ENCODE results near the gene RNASE11.

DNA sequence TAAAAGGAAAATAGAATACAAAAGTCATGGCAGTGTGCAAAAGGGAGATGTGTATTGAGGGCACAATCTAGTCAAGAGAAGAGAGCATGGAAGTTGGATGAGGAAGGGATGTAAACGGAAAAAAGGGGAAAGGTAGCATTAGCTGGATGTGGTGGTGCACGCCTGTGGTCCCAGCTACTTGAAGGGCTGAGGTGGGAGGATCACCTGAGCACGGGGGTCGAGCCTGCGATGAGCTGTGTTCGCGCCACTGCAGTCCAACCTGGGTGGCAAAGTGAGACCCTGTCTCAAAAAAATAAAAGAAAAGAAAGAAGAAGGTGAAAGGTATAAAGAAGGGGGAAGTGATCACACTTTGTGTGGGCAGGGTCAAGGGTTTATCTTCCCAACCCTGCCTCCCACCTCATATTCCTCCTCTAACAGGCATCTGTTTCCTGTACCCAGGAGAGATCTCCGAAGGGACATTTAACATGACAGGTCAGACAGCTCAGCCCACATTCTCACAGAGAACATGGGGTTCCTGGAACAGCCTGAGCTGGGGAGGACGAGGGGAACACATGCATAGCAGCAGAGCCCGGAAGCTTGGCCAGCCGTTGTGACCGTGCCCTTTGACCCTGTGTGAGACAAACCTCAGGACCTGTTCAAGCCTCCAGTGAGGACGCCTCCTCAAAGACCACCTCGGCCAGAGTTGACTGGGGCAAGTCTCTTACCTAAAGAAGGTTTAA, 8.9 kb downstream of the RNASE11 start:
- TF ChIP-seq, protein P1, sequence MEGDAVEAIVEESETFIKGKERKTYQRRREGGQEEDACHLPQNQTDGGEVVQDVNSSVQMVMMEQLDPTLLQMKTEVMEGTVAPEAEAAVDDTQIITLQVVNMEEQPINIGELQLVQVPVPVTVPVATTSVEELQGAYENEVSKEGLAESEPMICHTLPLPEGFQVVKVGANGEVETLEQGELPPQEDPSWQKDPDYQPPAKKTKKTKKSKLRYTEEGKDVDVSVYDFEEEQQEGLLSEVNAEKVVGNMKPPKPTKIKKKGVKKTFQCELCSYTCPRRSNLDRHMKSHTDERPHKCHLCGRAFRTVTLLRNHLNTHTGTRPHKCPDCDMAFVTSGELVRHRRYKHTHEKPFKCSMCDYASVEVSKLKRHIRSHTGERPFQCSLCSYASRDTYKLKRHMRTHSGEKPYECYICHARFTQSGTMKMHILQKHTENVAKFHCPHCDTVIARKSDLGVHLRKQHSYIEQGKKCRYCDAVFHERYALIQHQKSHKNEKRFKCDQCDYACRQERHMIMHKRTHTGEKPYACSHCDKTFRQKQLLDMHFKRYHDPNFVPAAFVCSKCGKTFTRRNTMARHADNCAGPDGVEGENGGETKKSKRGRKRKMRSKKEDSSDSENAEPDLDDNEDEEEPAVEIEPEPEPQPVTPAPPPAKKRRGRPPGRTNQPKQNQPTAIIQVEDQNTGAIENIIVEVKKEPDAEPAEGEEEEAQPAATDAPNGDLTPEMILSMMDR (IDR thresholded peaks at IDR 0.05): no peak
- TF ChIP-seq ZFX (IDR thresholded peaks at IDR 0.05; ENCODE audit: borderline replicate concordance): no peak
